DMS153 treated with DMSO at 0.1 percent for 48 hours (cell line): ENCODE results near the gene PIAS4.
"Not testable (repeated sequence)": the region's sequence is repeated elsewhere in the genome, so short reads cannot be mapped to it uniquely, and the experiment has no call there.

Experiments used
- DNase-seq: peaks from one replicate; lab custom pipeline; 2025; ENCODE audit not compliant: unreplicated experiment; lab: John Stamatoyannopoulos, UW

Gene PIAS4

DNA sequence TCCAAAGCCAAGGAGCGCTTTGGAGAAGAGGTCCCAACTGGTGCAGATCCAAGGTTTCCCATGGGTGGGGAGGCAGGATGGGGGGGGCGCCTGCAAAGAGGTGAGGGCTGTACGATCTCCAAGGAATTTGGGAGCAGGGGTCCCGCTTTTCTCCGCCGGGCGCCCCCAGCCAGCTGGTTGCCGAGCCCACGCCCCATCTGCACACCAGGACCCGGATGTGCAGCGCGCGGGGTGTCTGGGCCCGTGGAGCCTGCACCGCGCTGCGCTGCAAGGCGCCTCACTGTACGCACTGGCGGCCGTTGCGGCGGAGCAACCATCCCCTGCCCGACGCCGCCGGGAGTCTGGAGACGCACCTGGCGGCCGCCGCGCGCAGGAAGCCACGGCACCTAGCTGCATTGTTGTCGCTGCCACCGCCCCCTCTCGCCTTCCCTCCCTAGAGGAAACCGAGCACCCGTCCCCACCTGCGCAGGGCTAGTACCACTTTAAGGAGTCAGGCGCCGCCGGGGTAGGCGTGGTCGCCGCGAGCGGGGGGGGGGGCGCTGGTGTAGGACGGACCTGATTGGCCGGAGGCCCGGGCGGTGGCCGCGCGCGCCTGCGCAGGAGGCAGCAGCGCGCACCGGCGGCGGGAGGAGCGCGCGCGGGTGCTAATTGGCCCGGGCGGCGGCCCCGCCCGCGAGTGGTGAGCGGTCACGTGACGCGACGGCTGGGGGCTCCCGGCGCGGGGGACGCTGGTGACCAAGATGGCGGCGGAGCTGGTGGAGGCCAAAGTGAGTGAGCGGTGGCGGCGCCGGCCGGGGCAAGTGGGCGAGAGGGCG is at the start of gene PIAS4:
Gene PIAS4, plus strand, starts transcription at position 716 of the 815 bp plus-strand sequence. Its CDS starts 25 bp downstream, at position 741.
- DNase-seq, result peak; percentile 92

GRCh38 chr19:3958836-3959765 is 48.4 kb upstream of the PIAS4 start:
- DNase-seq, result no peak

DNA sequence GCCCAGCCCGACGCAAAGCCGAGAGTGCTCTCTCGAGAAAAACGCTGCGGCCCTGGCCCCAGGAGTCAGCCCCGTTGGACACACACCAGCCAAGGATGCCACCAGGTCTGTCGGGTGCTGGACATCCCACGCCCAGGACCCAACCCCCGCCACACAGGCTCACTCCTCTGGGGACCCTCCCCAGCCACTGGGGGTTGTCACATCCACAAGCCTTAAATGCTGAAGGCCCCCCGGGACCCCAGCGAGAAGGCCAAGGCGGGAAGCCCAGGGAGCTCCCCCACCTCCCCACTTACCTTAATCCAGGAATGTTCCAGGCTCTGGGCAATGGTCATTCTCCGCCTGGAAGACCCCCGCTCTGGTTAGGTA is 47.8 kb upstream of the PIAS4 start:
- DNase-seq, result no peak

- no peak for DNase-seq
Observed at GRCh38 chr19:3961007-3961406, 46.5 kb upstream of the PIAS4 start.

GRCh38 chr19:3963458-3964255 is 43.9 kb upstream of the PIAS4 start:
- no peak for DNase-seq

DNA sequence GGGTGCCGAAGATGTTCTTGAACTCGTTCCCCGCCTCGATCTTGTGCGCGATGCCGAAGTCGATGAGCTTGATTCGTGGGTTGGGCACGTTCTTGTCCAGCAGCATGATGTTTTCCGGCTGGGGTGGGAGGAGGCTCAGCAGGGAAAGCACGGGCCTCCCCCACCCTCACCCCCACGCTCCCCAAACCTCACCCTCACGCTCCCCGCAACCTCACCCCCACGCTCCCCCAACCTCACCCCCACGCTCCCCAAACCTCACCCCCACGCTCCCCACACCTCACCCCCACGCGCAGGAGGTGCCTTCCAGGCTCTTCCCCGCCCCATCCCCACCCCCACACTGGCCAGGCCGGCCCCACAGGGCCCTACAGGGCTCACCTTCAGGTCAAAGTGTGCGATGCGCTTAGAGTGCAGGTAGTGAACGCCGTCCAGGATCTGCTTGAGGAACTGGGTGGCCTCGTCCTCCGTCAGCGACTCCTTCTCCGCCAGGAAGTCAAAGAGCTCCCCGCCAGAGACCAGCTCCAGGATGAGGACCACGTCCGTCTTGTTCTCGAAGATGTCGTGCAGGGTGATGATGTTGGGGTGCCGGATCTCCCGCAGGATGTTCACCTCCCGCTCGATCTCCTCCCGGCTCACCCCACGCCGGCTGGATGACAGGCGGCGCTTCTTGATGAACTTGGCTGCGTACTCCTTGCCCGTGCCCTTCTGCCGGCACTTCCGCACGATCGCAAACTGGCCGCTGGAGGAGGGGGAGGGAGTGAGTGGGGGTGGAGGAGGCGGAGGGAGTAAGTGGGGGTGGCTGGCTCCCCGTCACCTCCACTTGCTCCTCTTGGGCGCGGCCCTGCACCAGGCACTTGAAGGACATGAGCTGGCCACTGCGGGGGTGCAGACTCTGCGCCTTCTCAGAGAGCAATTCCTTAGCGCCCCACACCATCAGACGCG is 43.0 kb upstream of the PIAS4 start:
- no peak for DNase-seq

DNA sequence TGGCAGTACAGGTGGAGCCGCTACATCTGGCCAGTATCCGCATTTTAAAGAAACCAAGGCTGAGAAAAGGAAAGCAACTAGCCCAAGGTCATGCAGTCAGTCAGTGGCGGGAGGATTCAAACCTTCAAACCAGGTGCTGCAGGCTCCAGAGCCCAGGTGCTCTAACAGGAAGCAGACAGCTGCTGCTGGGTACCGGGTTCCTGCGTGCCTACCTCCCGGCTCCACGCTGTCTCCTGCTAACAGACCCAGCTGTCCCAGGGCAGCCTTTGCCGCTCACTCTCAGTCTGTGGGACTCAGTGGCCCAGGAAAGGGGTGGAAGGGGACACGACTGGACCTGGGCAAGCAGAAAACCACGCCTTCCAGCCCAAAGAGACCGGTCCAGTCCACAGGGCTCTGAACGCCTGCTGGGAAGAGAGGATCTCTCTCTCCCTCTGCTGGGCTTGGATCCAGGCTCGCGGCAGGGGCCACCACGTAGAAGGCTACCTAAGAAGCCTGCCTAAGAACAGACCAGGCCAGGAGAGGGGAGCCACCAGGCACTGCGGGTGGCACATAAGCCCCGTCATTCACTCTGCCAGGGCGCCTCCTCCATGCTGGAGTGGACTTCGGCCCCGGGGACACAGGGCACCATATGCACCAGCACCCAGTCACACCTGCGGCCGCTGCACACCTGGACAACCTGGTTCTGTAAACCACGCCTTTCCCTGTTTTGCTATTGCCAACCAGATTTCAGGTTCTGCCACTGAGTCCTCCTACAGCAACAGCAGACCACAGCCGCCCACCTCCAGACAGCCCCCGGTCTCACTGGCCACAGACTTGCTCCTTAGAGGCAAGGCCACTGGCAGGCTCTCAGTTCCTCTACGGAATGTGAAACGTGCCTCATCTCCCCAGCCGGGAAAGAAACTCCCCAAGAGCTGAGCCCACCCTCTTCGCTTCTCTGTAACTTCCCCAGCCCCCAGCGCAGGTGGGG is 41.2 kb upstream of the PIAS4 start:
- no peak for DNase-seq

GRCh38 chr19:3967983-3968382 is 39.6 kb upstream of the PIAS4 start:
- not testable (repeated sequence) for DNase-seq

DNA sequence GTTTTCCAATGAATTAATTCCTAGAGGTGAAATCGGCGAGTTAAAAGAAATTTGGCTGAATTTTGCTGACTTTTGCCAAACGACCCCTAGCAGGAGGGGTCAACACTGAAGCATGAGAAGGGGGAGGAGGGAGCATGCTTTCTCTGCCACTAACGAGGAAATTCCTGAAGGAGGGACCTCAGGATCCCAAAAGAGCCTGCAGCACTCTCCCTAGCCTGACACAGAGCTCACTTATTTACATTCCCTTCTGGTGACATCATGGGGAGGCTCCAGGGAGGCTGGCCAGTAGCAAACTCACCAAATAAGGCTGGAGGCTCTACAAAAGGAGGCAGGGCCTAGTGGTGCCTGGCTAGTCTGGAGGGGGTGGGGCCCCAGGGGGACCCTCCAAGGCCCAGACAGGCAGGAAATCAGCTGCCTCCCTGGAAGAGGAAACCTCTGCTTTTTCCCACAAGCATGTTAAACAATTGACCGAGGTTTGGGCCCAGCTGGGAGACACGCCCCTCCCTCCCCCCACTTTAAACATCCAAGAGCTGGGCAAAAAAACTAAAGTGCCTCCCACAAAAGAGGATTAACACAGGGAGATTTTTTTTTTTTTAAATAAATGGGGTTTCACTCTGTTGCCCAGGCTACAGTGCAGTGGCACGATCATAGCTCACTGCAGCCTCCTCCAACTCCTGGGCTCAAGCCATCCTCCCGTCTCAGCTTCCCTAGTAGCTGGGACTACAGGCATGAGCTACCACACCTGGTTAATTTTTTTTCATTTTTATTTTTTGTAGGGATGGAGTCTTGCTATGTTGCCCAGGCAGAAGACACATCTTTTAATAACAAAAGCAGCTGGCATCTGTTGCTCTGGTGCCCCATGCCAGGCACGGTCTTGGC is 38.7 kb upstream of the PIAS4 start:
- DNase-seq, result peak; percentile 12

DNA sequence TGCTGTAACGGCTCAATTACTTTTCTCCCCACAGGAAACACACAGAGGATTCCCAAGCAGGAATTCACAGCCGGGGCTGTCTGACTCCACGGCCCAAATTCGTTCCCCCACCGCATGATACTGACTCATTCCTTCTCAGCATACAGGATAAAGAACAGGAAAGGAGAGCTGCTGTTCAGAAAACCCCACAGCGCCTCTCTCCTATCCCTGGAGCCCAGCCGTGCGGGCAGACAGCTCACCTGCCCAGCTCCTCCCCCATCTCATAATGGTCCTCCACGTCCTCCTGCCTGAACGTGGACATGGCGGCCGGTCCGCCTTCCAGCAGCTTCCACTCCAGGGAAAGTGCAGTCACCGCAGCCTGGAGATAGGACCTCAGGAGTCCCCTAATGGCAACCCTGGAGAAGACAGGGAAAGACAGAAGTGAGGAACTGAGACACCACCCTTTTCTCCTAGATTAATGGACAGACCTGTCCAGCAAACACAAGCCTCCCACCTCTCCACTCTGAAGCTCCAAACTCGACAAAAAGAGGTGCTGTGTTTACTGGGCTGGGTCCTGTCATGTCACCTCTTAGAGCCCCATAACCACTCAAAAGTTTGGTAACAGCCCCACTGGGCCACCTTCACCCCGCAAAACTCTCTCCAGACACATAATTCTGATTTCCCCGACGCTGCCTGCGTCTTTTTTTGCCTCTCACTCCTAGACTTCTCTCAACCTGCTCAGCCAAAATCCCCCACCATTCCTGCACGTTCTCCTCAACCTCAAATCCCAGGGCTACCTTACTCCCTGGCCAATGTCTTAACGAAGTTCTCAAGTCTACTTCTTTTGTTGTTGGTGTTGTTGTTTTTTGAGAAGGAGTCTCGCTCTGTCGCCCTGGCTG is 37.9 kb upstream of the PIAS4 start:
- no peak for DNase-seq

DNA sequence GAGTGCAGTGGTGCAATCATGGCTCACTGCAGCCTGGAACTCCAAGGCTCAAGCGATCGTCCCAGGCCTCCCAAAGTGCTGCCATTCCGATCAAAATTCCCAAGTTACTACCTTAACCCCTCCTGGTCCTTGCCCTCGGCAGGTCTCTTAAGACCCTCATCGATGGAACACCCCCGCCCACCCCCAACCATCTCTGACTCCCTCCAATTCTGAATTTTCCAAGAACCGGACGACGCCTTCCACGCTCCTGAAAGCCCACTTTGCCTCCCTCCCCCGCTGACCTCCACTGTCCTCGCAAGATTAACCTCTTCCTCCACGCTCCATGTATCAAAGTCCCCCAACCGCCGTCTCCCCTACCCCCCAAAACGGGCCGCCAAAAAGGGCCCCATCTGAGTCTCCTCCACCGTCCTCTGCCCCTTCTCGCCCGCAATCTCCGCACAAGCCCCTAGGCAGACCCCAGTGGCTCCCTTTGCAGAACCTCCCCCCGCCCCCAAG is 37.2 kb upstream of the PIAS4 start:
- no peak for DNase-seq

DNA sequence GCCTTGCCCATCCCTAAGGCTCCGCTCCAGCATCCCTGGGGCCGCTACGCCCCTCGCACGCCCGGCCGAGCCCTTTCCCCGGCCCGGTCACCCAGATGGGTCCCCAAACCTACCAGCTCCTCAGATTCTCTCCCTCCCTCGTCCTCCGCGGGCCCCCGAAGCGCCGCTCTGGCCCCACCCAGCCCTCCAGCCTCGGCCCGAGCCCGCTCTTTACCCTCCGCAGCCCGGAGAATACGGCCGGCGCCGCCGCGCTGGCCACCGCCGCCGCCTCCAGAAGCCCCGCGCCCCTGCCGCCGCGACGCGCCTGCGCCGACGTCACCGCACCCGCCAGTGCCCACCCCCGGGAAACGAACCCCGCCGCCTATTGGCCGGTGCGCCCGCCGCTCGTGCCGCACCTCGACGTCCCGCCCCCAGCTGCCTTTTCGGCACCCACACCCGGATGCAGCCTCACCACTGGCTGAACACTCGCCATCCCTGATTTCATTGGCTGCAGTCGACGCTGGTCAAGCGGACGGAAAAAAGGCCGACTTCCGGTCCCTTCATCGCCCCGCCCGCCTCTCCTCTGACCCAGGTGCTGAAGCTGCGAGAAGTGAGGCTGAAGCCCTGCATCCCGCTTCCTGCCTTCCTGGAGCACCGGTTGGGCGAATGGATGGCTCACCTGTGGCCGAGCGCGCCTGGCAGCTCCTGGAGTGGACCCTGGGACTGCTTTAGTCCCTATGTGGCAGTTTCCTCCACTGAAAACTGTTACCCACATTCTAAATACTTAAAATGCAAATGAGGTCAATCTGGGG is 36.5 kb upstream of the PIAS4 start, which contains the start of gene DAPK3:
Gene DAPK3, minus strand, starts transcription at position 292 of the 791 bp plus-strand sequence. CDS start 1,364 bp downstream, outside the sequence.
- peak; percentile 94 for DNase-seq

- DNase-seq, result no peak
Observed at GRCh38 chr19:3975144-3975543, 32.4 kb upstream of the PIAS4 start.

DNA sequence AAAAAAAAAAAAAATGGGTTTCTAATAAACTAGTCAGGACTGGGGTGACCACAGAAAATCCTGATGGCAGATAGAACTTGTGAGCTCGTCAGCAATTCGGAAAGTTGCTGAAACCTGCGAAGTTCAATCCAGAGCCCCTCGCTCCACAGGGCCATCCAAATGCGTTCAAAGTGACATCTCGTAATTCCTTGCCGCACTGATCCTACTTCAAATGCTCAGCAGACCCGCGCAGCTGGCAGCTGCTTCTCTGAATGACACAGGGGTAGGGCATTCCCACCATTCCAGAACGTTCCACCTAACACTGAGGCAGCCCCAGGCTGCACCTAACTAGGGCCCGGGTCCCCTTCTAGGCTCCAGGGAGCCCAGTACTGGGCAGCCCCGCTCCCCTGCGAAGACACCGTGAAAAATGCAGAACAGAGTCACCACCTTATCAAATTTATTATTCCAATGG is 31.9 kb upstream of the PIAS4 start:
- DNase-seq, result no peak

DNA sequence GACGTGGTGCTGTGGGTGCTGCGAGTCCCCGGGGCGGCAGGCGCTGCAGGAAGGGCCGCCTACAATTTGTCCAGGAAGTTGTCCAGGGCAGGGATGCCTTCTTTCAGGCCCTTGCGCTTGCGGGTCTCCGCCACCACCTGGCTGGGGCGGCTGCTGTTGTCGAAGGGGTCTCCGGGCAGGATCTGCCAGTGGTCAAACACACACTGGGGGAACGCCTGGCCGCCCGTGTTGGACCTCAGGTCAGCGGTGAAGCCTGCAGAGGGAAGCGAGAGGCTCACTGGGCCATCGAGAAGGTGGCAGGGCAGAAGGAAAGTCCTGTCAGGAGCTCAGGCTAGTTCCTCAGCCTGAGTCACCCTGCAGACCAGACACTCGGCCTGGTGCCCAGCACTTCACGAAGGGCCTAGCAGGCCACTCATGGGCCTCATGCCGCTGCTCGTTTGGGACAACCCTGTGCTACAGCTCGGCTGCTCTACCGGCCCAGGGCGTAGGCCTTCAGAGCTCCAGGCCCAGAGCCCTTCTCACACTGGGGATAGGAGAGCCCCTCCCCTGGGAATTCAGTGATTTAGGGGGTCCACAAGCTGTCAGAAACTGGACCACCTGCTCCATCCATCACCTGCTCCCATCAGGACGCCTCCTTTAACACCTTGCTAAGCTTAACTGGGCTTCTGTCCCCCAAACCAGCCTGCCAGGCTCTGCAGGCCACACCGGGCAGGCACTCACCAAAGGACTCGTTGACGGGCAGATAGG is 30.9 kb upstream of the PIAS4 start:
- no peak for DNase-seq
